Brain microvascular endothelial cell (primary cell): ENCODE measurements around the gene ATF5.

Experiments
- DNase-seq: peaks from one replicate; pipeline ENCODE4 v3.0.0-alpha.2; 2020
- H3K27ac ChIP-seq: fragments of 250-450 bp; sonication (Bioruptor Pico); 2 replicates; pipeline ENCODE4 v1.5.1; 2020; ENCODE audit warnings: mild to moderate bottlenecking, moderate library complexity
- H3K27me3 ChIP-seq: fragments of 250-450 bp; sonication (Bioruptor Pico); replicated peaks from 2 replicates; pipeline ENCODE4 v1.5.1; 2020; ENCODE audit warnings: mild to moderate bottlenecking
- H3K36me3 ChIP-seq: fragments of 250-450 bp; sonication (Bioruptor Pico); replicated peaks from 2 replicates; pipeline ENCODE4 v1.5.1; 2020; ENCODE audit warnings: mild to moderate bottlenecking
- H3K4me3 ChIP-seq: 2 replicates; pipeline ENCODE4 v1.5.1; 2011; ENCODE audit warnings: low read depth, mild to moderate bottlenecking, control low read depth, low read length, moderate library complexity
- CTCF ChIP-seq: IDR thresholded peaks from 2 replicates; pipeline ENCODE4 v1.5.1; 2011; ENCODE audit warnings: low read depth, mild to moderate bottlenecking, moderate library complexity, low read length, control low read depth, inconsistent platforms; ENCODE audit errors: missing control alignments
- in situ Hi-C: cut with HindIII; loops from 2 replicates; pipeline ENCODE4 v1.10.0; 2017; ENCODE audit warnings: low sequenced_read_pairs, low pct_ligation_motif_present

Gene ATF5

DNA sequence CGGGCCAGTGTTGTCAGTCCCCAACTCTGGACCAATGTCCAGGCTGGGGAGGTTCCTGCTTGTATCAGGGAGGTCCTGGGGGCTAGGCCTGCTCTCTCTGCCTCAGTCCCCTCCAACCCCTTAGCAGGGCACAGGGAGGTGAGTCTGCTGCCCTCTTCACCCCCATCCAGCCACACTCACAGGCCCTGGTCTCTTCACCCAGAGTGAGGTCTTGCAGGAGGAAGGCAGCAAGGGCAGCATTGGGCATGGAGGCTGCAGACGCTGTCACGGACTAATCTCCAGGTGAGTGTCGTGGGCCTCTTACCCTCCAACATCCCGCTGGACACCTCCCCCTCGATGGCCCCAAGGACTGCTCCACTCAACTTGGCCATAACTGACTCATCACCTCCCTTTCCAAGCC is 43.8 kb downstream of the ATF5 start:
- H3K27me3 ChIP-seq, result no peaks in the 10 kb centered on the region
- no peak overlapping the region for H3K27ac ChIP-seq
- no peak for DNase-seq
- no peak overlapping the region for H3K4me3 ChIP-seq
- H3K36me3 ChIP-seq, result no peaks in the 10 kb centered on the region
- in situ Hi-C loops, result no loop called here
- TF ChIP-seq CTCF, result no peak

GRCh38 chr19:49973987-49974386 is 45.0 kb downstream of the ATF5 start:
- no peak for TF ChIP-seq CTCF
- no peak overlapping the region for H3K4me3 ChIP-seq
- no peaks in the 10 kb centered on the region for H3K36me3 ChIP-seq
- no peaks in the 10 kb centered on the region for H3K27me3 ChIP-seq
- no peak overlapping the region for H3K27ac ChIP-seq
- in situ Hi-C loops, result no loop called here
- no peak for DNase-seq

- TF ChIP-seq CTCF, result no peak
- in situ Hi-C loops, result no loop called here
- H3K27ac ChIP-seq, result no peak overlapping the region
- no peaks in the 10 kb centered on the region for H3K27me3 ChIP-seq
- H3K36me3 ChIP-seq, result no peaks in the 10 kb centered on the region
- no peak for DNase-seq
- no peak overlapping the region for H3K4me3 ChIP-seq
Measured at GRCh38 chr19:49975051-49975450, 46.0 kb downstream of the ATF5 start.

DNA sequence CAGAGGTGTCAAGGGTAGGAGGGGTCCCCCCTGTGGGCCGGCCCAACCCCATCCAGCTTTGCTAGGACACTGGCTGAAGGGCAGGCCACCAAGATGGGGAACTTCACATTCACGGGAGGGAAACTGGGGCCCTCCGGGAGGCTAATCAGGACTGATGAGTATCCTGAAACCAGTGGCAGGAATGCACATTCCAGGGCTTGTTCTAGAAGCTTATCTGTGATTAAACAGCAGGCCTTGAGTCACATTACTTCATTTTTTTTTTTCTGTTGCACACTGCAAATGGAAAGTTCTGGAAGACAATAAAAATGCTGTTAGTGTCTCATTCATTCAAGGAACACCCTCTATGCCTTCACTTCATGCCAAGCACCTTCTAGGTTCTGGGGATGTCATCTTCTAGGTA is 47.5 kb downstream of the ATF5 start:
- no peaks in the 10 kb centered on the region for H3K36me3 ChIP-seq

GRCh38 chr19:49977076-49977475 is 48.1 kb downstream of the ATF5 start:
- in situ Hi-C loops, result no loop called here
- Histone ChIP-seq H3K4me3 (no peak overlapping the region), H3K27ac (no peak overlapping the region), H3K27me3 (no peaks in the 10 kb centered on the region), H3K36me3 (no peaks in the 10 kb centered on the region)
- DNase-seq, result no peak
- TF ChIP-seq CTCF, result no peak

More for the DNA sequence above, 47.5 kb downstream of the ATF5 start:
- no peak overlapping the region for H3K27ac ChIP-seq
- H3K4me3 ChIP-seq, result no peak overlapping the region
- TF ChIP-seq CTCF, result no peak
- H3K27me3 ChIP-seq, result no peaks in the 10 kb centered on the region
- DNase-seq, result no peak
- in situ Hi-C loops, result no loop called here

GRCh38 chr19:49977881-49978280 is 48.9 kb downstream of the ATF5 start:
- Histone ChIP-seq H3K4me3 (no peak overlapping the region), H3K27ac (no peak overlapping the region), H3K36me3 (no peaks in the 10 kb centered on the region), H3K27me3 (no peaks in the 10 kb centered on the region)
- no peak for TF ChIP-seq CTCF
- in situ Hi-C loops, result no loop called here
- no peak for DNase-seq
